Left ventricle myocardium inferior (tissue), 1 donor: ENCODE measurements around the gene GTSE1. TPM values are rescaled to one million over a fixed set of nuclear protein-coding genes. Genes with fewer than 3 reads are reported as not detected.
"Not testable (repeated sequence)": the region's sequence is repeated elsewhere in the genome, so short reads cannot be mapped to it uniquely, and the experiment has no call there.

Experiments
- DNase-seq: peaks from one replicate; pipeline ENCODE4 v3.0.0-alpha.2; 2020
- H3K27ac ChIP-seq: fragments of 200-600 bp; replicated peaks from 2 replicates; pipeline ENCODE4 v1.8.0; 2021
- H3K27me3 ChIP-seq: fragments of 200-600 bp; 2 replicates; pipeline ENCODE4 v1.8.0; 2021; ENCODE audit warnings: low read depth
- H3K36me3 ChIP-seq: fragments of 200-600 bp; 2 replicates; pipeline ENCODE4 v1.8.0; 2021
- H3K4me1 ChIP-seq: fragments of 200-600 bp; 2 replicates; pipeline ENCODE4 v1.8.0; 2021
- H3K4me3 ChIP-seq: fragments of 200-600 bp; 2 replicates; pipeline ENCODE4 v1.8.0; 2021; ENCODE audit warnings: mild to moderate bottlenecking, moderate library complexity
- H3K9me3 ChIP-seq: fragments of 200-600 bp; replicated peaks from 2 replicates; pipeline ENCODE4 v1.8.0; 2021
- intact Hi-C: fragments of 100-400 bp; cut with micrococcal nuclease; formaldehyde crosslinking; loops from one replicate; pipeline ENCODE4 v1.11.0; 2022
- total RNA-seq: library from RNA; stranded (reverse); fragmentation: NEBNext Ultra II Directional; extraction: Animal tissue kit (Norgen Biotek cat#: 25700); gene quantifications from one replicate; pipeline ENCODE4 v1.2.1, GENCODE V29; 2021
- TF ChIP-seq, protein P1 (sequence below): fragments of 200-600 bp; IDR thresholded peaks from 2 replicates; pipeline ENCODE4 v1.8.0; 2021; ENCODE audit warnings: antibody characterized with exemption, mild to moderate bottlenecking, borderline replicate concordance
- donor health status: DM: no; HTN: yes; CAD: no; lungs with severe emphysema.

The GTSE1 gene
- total RNA-seq, 1 donor from 2014 or later: 0.25 TPM

DNA sequence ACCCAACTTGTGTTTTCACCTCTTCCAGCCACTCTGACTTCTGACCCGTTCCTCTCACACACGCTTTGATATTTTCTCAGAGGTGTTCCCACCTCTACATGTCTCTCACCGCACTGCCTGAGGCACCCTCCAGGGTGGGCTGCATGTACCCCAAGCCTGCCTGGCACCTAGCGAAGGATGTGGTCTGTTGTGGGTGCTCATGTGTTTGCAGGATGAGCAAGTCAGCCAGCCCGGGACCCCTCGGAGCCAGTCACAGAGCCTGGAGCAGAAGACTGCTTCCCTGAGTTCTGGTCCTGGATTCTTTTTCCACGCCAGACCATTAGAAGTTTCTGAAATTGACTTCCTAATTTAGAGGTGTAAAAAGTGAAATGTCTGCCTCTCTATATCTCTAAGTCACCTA lies 3.8 kb downstream of the GTSE1 start:
- no peaks in the 10 kb centered on the region for H3K9me3 ChIP-seq
- TF ChIP-seq, protein P1, sequence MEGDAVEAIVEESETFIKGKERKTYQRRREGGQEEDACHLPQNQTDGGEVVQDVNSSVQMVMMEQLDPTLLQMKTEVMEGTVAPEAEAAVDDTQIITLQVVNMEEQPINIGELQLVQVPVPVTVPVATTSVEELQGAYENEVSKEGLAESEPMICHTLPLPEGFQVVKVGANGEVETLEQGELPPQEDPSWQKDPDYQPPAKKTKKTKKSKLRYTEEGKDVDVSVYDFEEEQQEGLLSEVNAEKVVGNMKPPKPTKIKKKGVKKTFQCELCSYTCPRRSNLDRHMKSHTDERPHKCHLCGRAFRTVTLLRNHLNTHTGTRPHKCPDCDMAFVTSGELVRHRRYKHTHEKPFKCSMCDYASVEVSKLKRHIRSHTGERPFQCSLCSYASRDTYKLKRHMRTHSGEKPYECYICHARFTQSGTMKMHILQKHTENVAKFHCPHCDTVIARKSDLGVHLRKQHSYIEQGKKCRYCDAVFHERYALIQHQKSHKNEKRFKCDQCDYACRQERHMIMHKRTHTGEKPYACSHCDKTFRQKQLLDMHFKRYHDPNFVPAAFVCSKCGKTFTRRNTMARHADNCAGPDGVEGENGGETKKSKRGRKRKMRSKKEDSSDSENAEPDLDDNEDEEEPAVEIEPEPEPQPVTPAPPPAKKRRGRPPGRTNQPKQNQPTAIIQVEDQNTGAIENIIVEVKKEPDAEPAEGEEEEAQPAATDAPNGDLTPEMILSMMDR: no peak
- H3K27me3 ChIP-seq: no peaks in the 10 kb centered on the region
- no peaks in the 10 kb centered on the region for H3K36me3 ChIP-seq
- H3K4me3 ChIP-seq: no peak overlapping the region
- intact Hi-C loops: no loop called here
- no peak for DNase-seq
- no peak overlapping the region for H3K27ac ChIP-seq
- H3K4me1 ChIP-seq: peaks cover 19% of the 10 kb centered on the region

DNA sequence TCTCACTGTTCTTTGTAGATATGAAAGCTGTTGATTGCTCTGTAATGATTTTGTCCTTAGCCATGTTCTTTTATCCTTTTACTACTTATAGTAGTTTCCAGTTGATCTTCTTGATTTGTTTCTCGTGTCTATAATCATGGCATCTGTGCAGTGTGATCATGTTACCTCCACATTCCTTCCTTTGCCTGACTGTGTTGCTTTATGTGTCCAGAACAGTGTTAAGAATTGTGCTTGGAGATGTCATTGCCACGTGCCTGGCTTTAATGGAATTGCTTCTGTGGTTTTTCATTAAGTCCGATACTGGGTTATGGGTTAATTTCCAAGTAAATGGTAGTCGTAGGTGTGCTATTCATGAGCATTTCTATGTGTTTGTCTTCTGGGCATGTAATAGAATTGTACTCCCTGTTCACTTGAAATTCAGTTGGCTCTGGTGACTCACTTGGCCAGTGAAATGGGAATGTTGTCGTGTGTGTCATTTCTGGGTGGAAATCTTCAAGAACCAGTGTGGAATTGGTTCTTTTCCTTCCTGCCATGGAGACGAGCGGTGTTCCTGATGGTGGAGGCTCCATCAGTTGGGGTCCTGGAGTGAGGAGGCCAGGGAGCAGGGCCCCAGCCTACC lies 6.8 kb downstream of the GTSE1 start:
- intact Hi-C loops: no loop called here
- H3K27ac ChIP-seq: no peak overlapping the region
- H3K36me3 ChIP-seq: no peaks in the 10 kb centered on the region
- no peaks in the 10 kb centered on the region for H3K27me3 ChIP-seq
- no peak overlapping the region for H3K4me3 ChIP-seq
- no peak for DNase-seq
- H3K4me1 ChIP-seq: no peaks in the 10 kb centered on the region
- TF ChIP-seq, protein P1: no peak
- H3K9me3 ChIP-seq: no peaks in the 10 kb centered on the region

DNA sequence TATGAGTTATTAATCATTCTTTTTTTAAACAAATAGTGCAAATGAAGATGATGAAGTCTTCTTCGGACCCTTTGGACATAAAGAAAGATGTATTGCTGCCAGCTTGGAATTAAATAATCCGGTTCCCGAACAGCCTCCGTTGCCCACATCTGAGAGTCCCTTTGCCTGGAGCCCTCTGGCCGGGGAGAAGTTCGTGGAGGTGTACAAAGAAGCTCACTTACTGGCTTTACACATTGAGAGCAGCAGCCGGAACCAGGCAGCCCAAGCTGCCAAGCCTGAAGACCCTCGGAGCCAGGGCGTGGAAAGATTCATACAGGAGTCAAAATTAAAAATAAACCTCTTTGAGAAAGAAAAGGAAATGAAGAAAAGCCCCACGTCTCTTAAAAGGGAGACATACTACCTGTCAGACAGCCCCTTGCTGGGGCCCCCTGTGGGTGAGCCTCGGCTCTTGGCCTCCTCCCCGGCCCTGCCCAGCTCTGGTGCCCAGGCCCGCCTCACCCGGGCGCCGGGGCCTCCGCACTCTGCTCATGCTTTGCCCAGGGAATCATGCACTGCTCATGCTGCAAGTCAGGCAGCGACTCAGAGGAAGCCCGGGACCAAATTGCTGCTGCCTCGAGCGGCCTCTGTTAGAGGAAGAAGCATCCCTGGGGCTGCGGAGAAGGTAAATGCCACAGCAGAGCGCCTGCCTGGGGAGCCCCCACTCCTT lies 11.8 kb downstream of the GTSE1 start:
- DNase-seq: no peak
- Histone ChIP-seq H3K27me3 (no peaks in the 10 kb centered on the region), H3K27ac (no peak overlapping the region), H3K4me1 (peaks cover 14% of the 10 kb centered on the region), H3K4me3 (no peak overlapping the region), H3K36me3 (no peaks in the 10 kb centered on the region), H3K9me3 (no peaks in the 10 kb centered on the region)
- intact Hi-C loops: no loop called here
- TF ChIP-seq, protein P1: no peak

DNA sequence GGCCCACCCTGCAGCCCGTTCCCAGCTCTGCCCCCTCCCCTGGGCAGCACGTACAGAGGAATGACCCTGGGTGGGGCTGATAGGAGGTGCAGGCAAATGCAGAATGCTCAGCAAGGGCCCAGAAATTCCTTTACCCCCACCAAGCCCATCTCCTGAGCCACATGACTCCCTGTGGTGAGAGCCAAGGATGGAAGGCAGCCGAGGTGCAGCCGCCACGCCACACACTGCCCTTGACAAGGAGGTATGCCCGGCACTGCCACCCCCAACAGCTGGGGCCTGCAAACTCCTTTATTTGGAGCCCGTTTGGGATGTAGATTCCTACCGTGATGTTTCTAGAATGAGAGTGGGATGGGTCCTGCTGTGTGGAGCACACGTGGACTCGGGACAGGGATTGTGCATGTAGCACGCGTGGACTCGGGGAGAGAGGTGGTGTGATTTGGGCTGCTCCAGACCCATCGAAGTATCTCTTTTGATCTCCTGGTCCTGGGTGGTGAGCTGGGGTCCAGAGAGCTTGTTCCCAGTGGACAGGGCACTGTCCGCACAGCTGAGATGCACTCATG lies 12.9 kb downstream of the GTSE1 start:
- no peaks in the 10 kb centered on the region for H3K36me3 ChIP-seq
- no peak overlapping the region for H3K4me3 ChIP-seq
- H3K9me3 ChIP-seq: no peaks in the 10 kb centered on the region
- intact Hi-C loops: loop anchor here (5.0 to 10.0 kb wide), 2 partner anchors 187 to 325 kb away; no protein-coding TSS in a partner anchor
- DNase-seq: peak; percentile 59
- TF ChIP-seq, protein P1: no peak
- H3K27ac ChIP-seq: peak overlapping the region; percentile 57
- H3K27me3 ChIP-seq: no peaks in the 10 kb centered on the region
- peaks cover 14% of the 10 kb centered on the region for H3K4me1 ChIP-seq

DNA sequence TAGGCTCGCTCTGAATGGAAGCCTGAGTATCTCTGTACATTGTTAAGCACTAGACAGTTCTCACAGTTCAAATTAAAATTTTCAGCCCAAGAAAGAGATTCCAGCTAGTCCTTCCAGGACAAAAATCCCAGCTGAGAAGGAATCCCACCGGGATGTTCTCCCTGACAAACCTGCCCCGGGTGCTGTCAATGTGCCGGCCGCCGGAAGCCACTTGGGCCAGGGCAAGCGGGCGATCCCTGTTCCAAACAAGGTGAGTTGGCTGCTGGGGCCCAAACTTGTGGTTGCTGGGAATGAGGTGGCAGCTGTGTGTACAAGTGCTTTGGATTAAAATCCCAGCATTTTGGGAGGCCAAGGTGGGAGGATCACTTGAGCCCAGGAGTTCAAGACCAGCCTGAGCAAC lies 15.4 kb downstream of the GTSE1 start:
- TF ChIP-seq, protein P1: no peak
- DNase-seq: no peak
- no peaks in the 10 kb centered on the region for H3K36me3 ChIP-seq
- no peaks in the 10 kb centered on the region for H3K9me3 ChIP-seq
- intact Hi-C loops: loop anchor here (5.0 to 10.0 kb wide), 2 partner anchors 190 to 327 kb away; no protein-coding TSS in a partner anchor
- no peak overlapping the region for H3K27ac ChIP-seq
- no peak overlapping the region for H3K4me3 ChIP-seq
- peaks cover 14% of the 10 kb centered on the region for H3K4me1 ChIP-seq
- H3K27me3 ChIP-seq: no peaks in the 10 kb centered on the region

DNA sequence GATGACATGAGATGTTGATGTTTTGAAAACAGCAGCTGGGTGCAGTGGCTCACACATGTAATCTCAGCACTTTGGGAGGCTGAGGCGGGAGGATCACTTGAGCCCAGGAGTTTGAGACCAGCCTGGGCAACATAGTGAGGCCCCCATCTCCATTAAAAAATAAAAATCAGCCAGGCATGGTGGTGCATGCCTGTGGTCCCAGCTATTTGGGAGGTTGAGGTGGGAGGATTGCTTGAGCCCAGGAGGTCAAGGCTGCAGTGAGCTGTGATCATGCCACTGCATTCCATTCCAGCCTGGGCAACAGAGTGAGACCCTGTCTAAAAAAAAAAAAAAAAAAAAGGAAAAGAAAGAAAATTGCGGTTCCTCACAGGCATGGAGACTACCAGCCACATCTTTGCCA lies 16.2 kb downstream of the GTSE1 start:
- peaks cover 14% of the 10 kb centered on the region for H3K4me1 ChIP-seq
- not testable (repeated sequence) for H3K27ac ChIP-seq, DNase-seq, H3K4me3 ChIP-seq, H3K9me3 ChIP-seq, H3K36me3 ChIP-seq, H3K27me3 ChIP-seq
- intact Hi-C loops: loop anchor here (5.0 to 10.0 kb wide), 2 partner anchors 191 to 328 kb away; no protein-coding TSS in a partner anchor
